ENCODE data around the gene UBE2V1. TPM values are rescaled to one million over a fixed set of nuclear protein-coding genes. Genes with fewer than 3 reads are reported as not detected.
"Not testable (repeated sequence)": the region's sequence is repeated elsewhere in the genome, so short reads cannot be mapped to it uniquely, and the experiment has no call there.

UBE2V1 gene
- total RNA-seq, 2 donors from 2014 or later = 152 to 221 TPM

GRCh38 chr20:50141018-50141675 is 28.2 kb upstream of the UBE2V1 start:
- Mint-ChIP-seq H3K36me3 (peaks cover 0 to 14% of the 10 kb centered on the region in 2 donors), H3K9me3 (no peaks in the 10 kb centered on the region), H3K27ac (peak overlapping the region in 1 of 2 donors; percentile 76)
- ATAC-seq (no peak), DNase-seq (ENCODE audit: low spot score in 2 of 2) (no peak)

GRCh38 chr20:50140339-50140859 is 27.4 kb upstream of the UBE2V1 start:
- DNase-seq (ENCODE audit: low spot score in 2 of 2) (no peak), ATAC-seq (no peak)
- Mint-ChIP-seq H3K36me3 (peaks cover 0 to 18% of the 10 kb centered on the region in 2 donors), H3K9me3 (no peaks in the 10 kb centered on the region), H3K27ac (peak overlapping the region; percentile 76 to 79)

- no peaks in the 10 kb centered on the region for H3K9me3 Mint-ChIP-seq
- peak overlapping the region; percentile 57 to 79 for H3K27ac Mint-ChIP-seq
- no peak for DNase-seq (ENCODE audit: low spot score in 2 of 2)
- ATAC-seq = no peak
- H3K36me3 Mint-ChIP-seq = peaks cover 0 to 18% of the 10 kb centered on the region in 2 donors
These were observed 25.8 kb upstream of the UBE2V1 start for GRCh38 chr20:50138479-50139393.

DNA sequence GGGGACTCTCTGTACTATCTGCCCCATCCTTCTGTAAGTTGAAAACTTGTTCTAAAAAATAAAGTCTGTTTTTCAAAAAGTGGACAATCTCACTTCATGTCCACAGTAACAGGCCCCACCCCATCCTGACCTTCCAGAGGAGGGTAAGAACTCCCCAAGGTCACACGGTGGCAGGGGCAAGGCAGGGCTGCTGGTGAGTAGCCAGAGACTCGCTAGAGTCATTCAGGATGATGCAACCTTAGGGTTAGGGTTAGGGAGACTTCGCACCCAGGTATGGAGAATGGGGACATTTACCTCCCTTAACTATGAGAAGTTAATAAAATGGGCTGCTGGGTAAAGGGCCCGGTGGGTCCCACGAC is 25.1 kb upstream of the UBE2V1 start:
- peak overlapping the region; percentile 44 to 57 for H3K27ac Mint-ChIP-seq
- H3K9me3 Mint-ChIP-seq = no peaks in the 10 kb centered on the region
- DNase-seq (ENCODE audit: low spot score in 2 of 2) (no peak), ATAC-seq (no peak)
- H3K36me3 Mint-ChIP-seq = peaks cover 0 to 14% of the 10 kb centered on the region in 2 donors

DNA sequence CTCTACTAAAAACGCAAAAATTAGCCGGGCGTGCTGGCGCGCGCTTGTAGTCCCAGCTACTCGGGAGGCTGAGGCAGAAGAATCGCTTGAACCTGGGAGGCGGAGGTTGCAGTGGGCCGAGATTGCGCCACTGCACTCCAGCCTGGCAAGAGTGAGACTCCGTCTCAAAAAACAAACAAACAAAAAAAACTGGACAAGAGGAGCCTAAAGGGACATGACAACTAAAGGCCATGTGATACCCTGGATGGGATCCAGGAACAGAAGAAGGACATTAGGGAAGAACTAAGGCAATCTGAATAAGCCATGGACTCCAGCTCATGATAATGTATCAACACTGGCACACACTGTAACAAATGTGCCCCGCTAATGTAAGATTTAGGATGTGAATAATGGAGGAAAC is 24.8 kb upstream of the UBE2V1 start:
- not testable (repeated sequence) for ATAC-seq; H3K9me3 Mint-ChIP-seq; DNase-seq (ENCODE audit: low spot score in 2 of 2)
- H3K27ac Mint-ChIP-seq = peak overlapping the region; percentile 44 to 57
- H3K36me3 Mint-ChIP-seq = peaks cover 0 to 10% of the 10 kb centered on the region in 2 donors

- Mint-ChIP-seq H3K9me3 (no peaks in the 10 kb centered on the region), H3K36me3 (peaks cover 0 to 6% of the 10 kb centered on the region in 2 donors), H3K27ac (peak overlapping the region; percentile 57 to 82)
- ATAC-seq = peak; percentile 67 to 82
- DNase-seq (ENCODE audit: low spot score in 2 of 2) = no peak
These were observed 24.1 kb upstream of the UBE2V1 start for GRCh38 chr20:50136822-50137599.

- DNase-seq (ENCODE audit: low spot score in 2 of 2); H3K36me3 Mint-ChIP-seq; ATAC-seq: not testable (repeated sequence)
These were observed 22.2 kb upstream of the UBE2V1 start for GRCh38 chr20:50135157-50135556.

GRCh38 chr20:50133474-50134217 is 20.7 kb upstream of the UBE2V1 start:
- H3K27ac Mint-ChIP-seq = peak overlapping the region in 1 of 2 donors; percentile 59
- ATAC-seq (no peak), DNase-seq (ENCODE audit: low spot score in 2 of 2) (no peak)
- no peaks in the 10 kb centered on the region for H3K9me3 Mint-ChIP-seq
- peaks cover 0 to 4% of the 10 kb centered on the region in 2 donors for H3K36me3 Mint-ChIP-seq

More at GRCh38 chr20:50135157-50135556, 22.2 kb upstream of the UBE2V1 start:
- H3K27ac Mint-ChIP-seq, H3K9me3 Mint-ChIP-seq: not testable (repeated sequence)

GRCh38 chr20:50133041-50133440 is 20.1 kb upstream of the UBE2V1 start:
- Mint-ChIP-seq H3K9me3 (no peaks in the 10 kb centered on the region), H3K27ac (peak overlapping the region in 1 of 2 donors; percentile 72), H3K36me3 (peaks cover 0 to 4% of the 10 kb centered on the region in 2 donors)
- ATAC-seq (no peak), DNase-seq (ENCODE audit: low spot score in 2 of 2) (no peak)

- Mint-ChIP-seq H3K9me3 (no peaks in the 10 kb centered on the region), H3K36me3 (peaks cover 0 to 4% of the 10 kb centered on the region in 2 donors), H3K27ac (peak overlapping the region in 1 of 2 donors; percentile 50)
- DNase-seq (ENCODE audit: low spot score in 2 of 2) (no peak), ATAC-seq (no peak)
These were observed 18.0 kb upstream of the UBE2V1 start for GRCh38 chr20:50130995-50131394.

DNA sequence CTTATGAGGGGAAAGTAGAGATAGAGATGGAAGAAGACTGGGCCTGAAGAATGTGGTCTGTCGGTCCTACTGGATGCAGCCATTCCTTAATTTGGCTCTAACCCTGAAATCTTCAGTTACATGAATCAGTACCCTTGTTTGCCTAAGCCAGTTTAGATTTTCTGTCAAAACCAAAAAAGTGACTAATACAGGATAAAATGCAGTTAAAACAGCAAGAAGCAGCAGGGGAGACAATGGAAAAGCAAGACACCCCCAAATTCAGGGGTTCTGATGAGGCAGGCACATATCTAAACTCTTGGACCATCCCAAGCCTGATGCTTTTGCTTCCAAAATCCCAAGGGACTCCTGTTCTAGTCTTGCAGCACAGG is 17.4 kb upstream of the UBE2V1 start:
- Mint-ChIP-seq H3K27ac (no peak overlapping the region), H3K36me3 (no peaks in the 10 kb centered on the region), H3K9me3 (no peaks in the 10 kb centered on the region)
- DNase-seq (ENCODE audit: low spot score in 2 of 2) = no peak
- no peak for ATAC-seq

DNA sequence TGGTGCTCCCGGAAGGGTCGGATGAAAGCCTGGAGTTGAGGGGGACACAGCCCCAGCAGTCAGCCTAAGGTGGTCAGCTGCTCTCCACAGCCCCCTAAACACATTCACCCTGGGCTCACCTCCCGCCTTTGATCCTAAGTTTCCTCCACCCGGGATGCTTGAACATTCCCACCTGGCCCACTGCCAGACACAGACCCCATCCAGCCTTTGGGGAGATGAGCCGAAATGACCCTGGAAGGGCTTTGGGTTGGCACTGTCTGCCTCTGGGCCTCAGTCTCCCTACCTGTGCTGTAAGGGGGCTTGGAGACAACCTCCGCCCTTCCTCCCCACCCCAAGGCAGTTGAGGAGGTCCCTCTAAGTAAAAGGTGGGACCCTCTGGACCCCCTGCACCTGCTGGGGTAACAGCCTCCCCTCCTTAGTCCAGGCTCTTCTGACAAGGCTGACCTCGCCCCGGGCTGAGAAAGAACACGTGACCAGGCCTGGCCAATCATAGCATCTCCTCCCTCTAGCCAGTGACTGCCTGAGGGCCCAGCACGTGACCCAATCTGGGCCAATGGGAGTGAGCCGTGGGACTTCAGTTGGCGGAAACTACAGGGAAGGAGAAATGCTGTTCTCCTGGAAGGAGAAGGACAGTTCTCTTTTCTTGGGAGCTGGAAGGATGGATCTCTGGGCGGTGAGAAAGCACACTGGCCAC is 16.9 kb upstream of the UBE2V1 start:
- H3K9me3 Mint-ChIP-seq = no peaks in the 10 kb centered on the region
- peaks cover 0 to 3% of the 10 kb centered on the region in 2 donors for H3K36me3 Mint-ChIP-seq
- no peak overlapping the region for H3K27ac Mint-ChIP-seq
- DNase-seq (ENCODE audit: low spot score in 2 of 2) (no peak), ATAC-seq (peak; percentile 31 to 47)

- Mint-ChIP-seq H3K27ac (peak overlapping the region in 1 of 2 donors; percentile 44), H3K36me3 (peaks cover 4 to 11% of the 10 kb centered on the region in 2 donors), H3K9me3 (no peaks in the 10 kb centered on the region)
- no peak for ATAC-seq
- DNase-seq (ENCODE audit: low spot score in 2 of 2) = no peak
These were observed 15.6 kb upstream of the UBE2V1 start for GRCh38 chr20:50128520-50128905.

- H3K9me3 Mint-ChIP-seq = no peaks in the 10 kb centered on the region
- H3K27ac Mint-ChIP-seq = peak overlapping the region; percentile 44 to 45
- no peak for ATAC-seq
- peaks cover 8 to 13% of the 10 kb centered on the region in 2 donors for H3K36me3 Mint-ChIP-seq
- DNase-seq (ENCODE audit: low spot score in 2 of 2) = no peak
These were observed 14.9 kb upstream of the UBE2V1 start for GRCh38 chr20:50127587-50128519.
